Calu3 (cell line): Measurements from ENCODE around the gene MAGI3. TPM values are rescaled to one million over a fixed set of nuclear protein-coding genes. Genes with fewer than 3 reads are reported as not detected.

Source experiments
- BruUV-seq: library from RNA; stranded (reverse); fragments of 400-500 nt; replicated peaks from 2 replicates; lab custom pipeline; 2021; lab: Mats Ljungman, UMichigan
- CTCF ChIA-PET: fragments of 300-600 bp; sonication (Branson Sonifier 250); formaldehyde crosslinking; loops from one replicate; lab custom pipeline; 2022; ENCODE audit warnings: antibody characterized with exemption; lab: Charles Lee
- DNase-seq: peaks from one replicate; pipeline ENCODE4 v3.0.0; 2022
- H3K27ac Mint-ChIP-seq: one replicate; pipeline ENCODE4 v1.8.0; 2022; ENCODE audit warnings: mixed read lengths; ENCODE audit not compliant: unreplicated experiment
- H3K27me3 Mint-ChIP-seq: one replicate; pipeline ENCODE4 v1.8.0; 2022; ENCODE audit warnings: mixed read lengths; ENCODE audit not compliant: unreplicated experiment
- H3K36me3 Mint-ChIP-seq: one replicate; pipeline ENCODE4 v1.8.0; 2022; ENCODE audit warnings: mild to moderate bottlenecking, moderate library complexity, mixed read lengths; ENCODE audit not compliant: insufficient read depth, unreplicated experiment
- H3K4me1 Mint-ChIP-seq: one replicate; pipeline ENCODE4 v1.8.0; 2022; ENCODE audit warnings: mild to moderate bottlenecking, low read depth, mixed read lengths; ENCODE audit not compliant: unreplicated experiment
- H3K4me3 Mint-ChIP-seq: one replicate; pipeline ENCODE4 v1.8.0; 2022; ENCODE audit warnings: mild to moderate bottlenecking, low read depth, moderate library complexity, mixed read lengths; ENCODE audit not compliant: unreplicated experiment
- H3K9me3 Mint-ChIP-seq: one replicate; pipeline ENCODE4 v1.8.0; 2022; ENCODE audit warnings: low read depth, mixed read lengths; ENCODE audit not compliant: unreplicated experiment
- CTCF ChIP-seq: fragments of 200-600 bp; IDR thresholded peaks from one replicate; pipeline ENCODE4 v1.8.0; 2022; ENCODE audit warnings: antibody characterized with exemption; ENCODE audit not compliant: unreplicated experiment
- intact Hi-C: fragments of 100-400 bp; cut with micrococcal nuclease; formaldehyde crosslinking; loops from one replicate; pipeline ENCODE4 v1.10.0; 2022; ENCODE audit not compliant: unreplicated experiment
- total RNA-seq: library from RNA; stranded (reverse); gene quantifications from 2 replicates; pipeline ENCODE4 v1.2.3, GENCODE V29; 2022

The MAGI3 gene
- total RNA-seq, 1 experiment from 2014 or later, result 14.2 TPM

- Mint-ChIP-seq H3K4me3 (no peak overlapping the region), H3K36me3 (no peaks in the 10 kb centered on the region), H3K27me3 (no peaks in the 10 kb centered on the region), H3K9me3 (no peaks in the 10 kb centered on the region), H3K27ac (peak overlapping the region; percentile 33), H3K4me1 (no peaks in the 10 kb centered on the region)
- intact Hi-C loops, result no loop called here
- no peak for TF ChIP-seq CTCF
- BruUV-seq, result no TSS peak
- no peak for DNase-seq
- CTCF ChIA-PET, result no interaction called here
These were observed 266.8 kb downstream of the MAGI3 start for GRCh38 chr1:113657126-113657525.

- intact Hi-C loops, result no loop called here
- no peak for TF ChIP-seq CTCF
- DNase-seq, result no peak
- Mint-ChIP-seq H3K4me1 (no peaks in the 10 kb centered on the region), H3K27ac (peak overlapping the region; percentile 33), H3K4me3 (no peak overlapping the region), H3K9me3 (no peaks in the 10 kb centered on the region), H3K36me3 (no peaks in the 10 kb centered on the region), H3K27me3 (no peaks in the 10 kb centered on the region)
- CTCF ChIA-PET, result no interaction called here
- BruUV-seq, result no TSS peak
These were observed 267.3 kb downstream of the MAGI3 start for GRCh38 chr1:113657556-113658063.

- no TSS peak for BruUV-seq
- intact Hi-C loops, result no loop called here
- no peak overlapping the region for H3K4me3 Mint-ChIP-seq
- no peak for TF ChIP-seq CTCF
- H3K9me3 Mint-ChIP-seq, result no peaks in the 10 kb centered on the region
- H3K36me3 Mint-ChIP-seq, result no peaks in the 10 kb centered on the region
- DNase-seq, result no peak
- no peaks in the 10 kb centered on the region for H3K4me1 Mint-ChIP-seq
- H3K27ac Mint-ChIP-seq, result no peak overlapping the region
- no peaks in the 10 kb centered on the region for H3K27me3 Mint-ChIP-seq
- CTCF ChIA-PET, result no interaction called here
These were observed 268.7 kb downstream of the MAGI3 start for GRCh38 chr1:113659035-113659434.

GRCh38 chr1:113659556-113659955, 269.2 kb downstream of the MAGI3 start:
- Mint-ChIP-seq H3K27ac (no peak overlapping the region), H3K36me3 (no peaks in the 10 kb centered on the region), H3K4me1 (no peaks in the 10 kb centered on the region), H3K27me3 (no peaks in the 10 kb centered on the region), H3K9me3 (no peaks in the 10 kb centered on the region), H3K4me3 (no peak overlapping the region)
- CTCF ChIA-PET, result no interaction called here
- TF ChIP-seq CTCF, result no peak
- no peak for DNase-seq
- no TSS peak for BruUV-seq
- intact Hi-C loops, result no loop called here
